HG03064 (cell line): ENCODE data around the gene IVL.

Experiments used
- ATAC-seq: cut with Tn5 transposase; IDR thresholded peaks from one replicate; pipeline ENCODE4 v1.9.1; 2021; ENCODE audit warnings: low read depth; ENCODE audit not compliant: unreplicated experiment

The IVL gene

GRCh38 chr1:152886758-152887409 lies 21.5 kb upstream of the IVL start:
- ATAC-seq = no peak

GRCh38 chr1:152888126-152888525 lies 20.2 kb upstream of the IVL start:
- ATAC-seq = no peak

- ATAC-seq = no peak
These were observed 9.3 kb upstream of the IVL start for GRCh38 chr1:152899027-152899426.

GRCh38 chr1:152899883-152900282 lies 8.5 kb upstream of the IVL start:
- ATAC-seq = no peak

- no peak for ATAC-seq
These were observed 6.7 kb upstream of the IVL start for GRCh38 chr1:152901631-152902030.

GRCh38 chr1:152902636-152903035 lies 5.7 kb upstream of the IVL start:
- no peak for ATAC-seq

- ATAC-seq = no peak
These were observed 3.5 kb upstream of the IVL start for GRCh38 chr1:152904688-152905440.

- no peak for ATAC-seq
These were observed 2.3 kb upstream of the IVL start for GRCh38 chr1:152906023-152906565.

GRCh38 chr1:152909206-152909605 lies 860 bp downstream of the IVL start:
- ATAC-seq = no peak

GRCh38 chr1:152912471-152912870 lies 4.1 kb downstream of the IVL start:
- ATAC-seq = no peak

- ATAC-seq = no peak
These were observed 4.6 kb downstream of the IVL start for GRCh38 chr1:152912900-152913299.

GRCh38 chr1:152917794-152918193 lies 9.4 kb downstream of the IVL start:
- no peak for ATAC-seq

- no peak for ATAC-seq
These were observed 10.7 kb downstream of the IVL start for GRCh38 chr1:152919071-152919470.

GRCh38 chr1:152924191-152924590 lies 15.8 kb downstream of the IVL start:
- no peak for ATAC-seq

- no peak for ATAC-seq
These were observed 17.7 kb downstream of the IVL start for GRCh38 chr1:152926091-152926490.

GRCh38 chr1:152928671-152929070 lies 20.3 kb downstream of the IVL start:
- ATAC-seq = no peak

GRCh38 chr1:152932170-152932811 lies 23.9 kb downstream of the IVL start:
- ATAC-seq = no peak

- no peak for ATAC-seq
These were observed 24.9 kb downstream of the IVL start for GRCh38 chr1:152933196-152933595.

- ATAC-seq = no peak
These were observed 32.3 kb downstream of the IVL start for GRCh38 chr1:152940614-152941013.

GRCh38 chr1:152941037-152941711 lies 32.8 kb downstream of the IVL start:
- ATAC-seq = no peak

GRCh38 chr1:152942161-152942560 lies 33.8 kb downstream of the IVL start:
- no peak for ATAC-seq
